Iris pigment epithelial cell (primary cell): ENCODE results near the gene YWHAB.

Experiments used
- DNase-seq: peaks from one replicate; pipeline ENCODE4 v3.0.0-alpha.2; 2011; ENCODE audit warnings: low read depth

YWHAB gene

DNA sequence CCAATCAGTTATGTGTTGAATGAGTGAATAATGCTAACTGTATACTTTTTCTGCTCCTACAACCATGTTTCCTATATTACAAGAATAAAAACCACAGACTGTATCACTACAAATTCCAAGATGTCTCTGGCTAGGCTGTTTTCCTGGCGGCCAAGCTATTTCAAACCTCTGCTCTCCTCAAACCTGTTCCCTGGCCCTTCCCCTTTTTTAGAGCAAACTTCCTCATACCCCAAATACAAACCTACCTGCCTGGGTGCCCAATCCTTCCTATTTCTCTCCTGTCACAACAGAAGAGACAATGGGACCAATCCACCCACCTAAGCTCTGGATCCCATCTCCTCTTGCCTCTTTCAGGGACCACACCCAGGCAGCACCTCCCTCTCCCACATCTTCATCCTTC, 67.2 kb downstream of the YWHAB start:
- DNase-seq, result no peak

GRCh38 chr20:44954211-44954610, 68.7 kb downstream of the YWHAB start:
- no peak for DNase-seq

- DNase-seq, result no peak
Observed at GRCh38 chr20:44955270-44955669, 69.8 kb downstream of the YWHAB start.

DNA sequence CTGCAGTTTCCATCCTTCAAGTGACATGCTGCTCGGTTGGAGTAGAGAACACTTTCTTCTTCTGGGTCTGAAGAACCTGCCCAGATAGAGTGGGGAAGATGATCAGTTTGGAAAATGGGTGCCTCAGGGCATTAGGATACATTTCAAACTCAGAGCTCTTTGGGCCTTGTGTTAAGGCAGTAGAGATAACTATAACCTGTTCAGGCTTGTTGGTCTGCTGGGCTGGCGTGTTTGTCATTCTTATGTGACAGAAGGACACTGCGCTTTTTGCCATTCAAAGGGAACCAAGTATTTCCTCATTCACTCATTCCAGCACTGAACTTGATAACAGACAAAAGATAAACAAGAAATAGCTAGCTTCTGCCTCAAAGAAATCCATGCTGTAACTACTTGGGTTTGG, 70.9 kb downstream of the YWHAB start:
- DNase-seq, result no peak
